ENCODE data around the gene ACSM6. TPM values are rescaled to one million over a fixed set of nuclear protein-coding genes. Genes with fewer than 3 reads are reported as not detected.
"Not testable (repeated sequence)": the region's sequence is repeated elsewhere in the genome, so short reads cannot be mapped to it uniquely, and the experiment has no call there.

Gene ACSM6
- total and polyA plus RNA-seq, 8 donors = 0.36 to 0.73 (median 0.42) TPM; not detected in 2

DNA sequence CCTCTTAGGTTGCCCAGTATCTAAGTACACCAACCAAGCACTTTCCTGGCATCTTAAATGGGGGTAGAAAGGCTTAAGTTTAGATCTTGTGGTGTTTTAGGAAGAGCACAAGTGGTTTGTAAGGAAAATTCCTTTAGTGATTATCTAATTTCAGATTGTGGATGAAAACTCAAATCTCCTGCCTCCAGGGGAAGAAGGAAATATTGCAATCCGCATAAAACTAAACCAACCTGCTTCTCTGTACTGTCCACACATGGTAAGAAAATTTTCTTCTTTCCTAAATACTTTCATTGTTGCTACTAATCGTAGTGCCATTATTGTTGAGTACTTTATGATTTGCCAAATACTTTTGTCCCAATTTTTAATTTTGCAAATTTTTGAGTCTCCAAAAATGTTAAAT is 31.1 kb downstream of the ACSM6 start:
- DNase-seq (no peak), ATAC-seq (no peak)
- H3K4me3 ChIP-seq = no peak overlapping the region
- intact Hi-C loops (cut with DNase I) = no loop called here
- H3K36me3 ChIP-seq = no peaks in the 10 kb centered on the region
- no peaks in the 10 kb centered on the region for H3K4me1 ChIP-seq
- TF ChIP-seq, protein P1, sequence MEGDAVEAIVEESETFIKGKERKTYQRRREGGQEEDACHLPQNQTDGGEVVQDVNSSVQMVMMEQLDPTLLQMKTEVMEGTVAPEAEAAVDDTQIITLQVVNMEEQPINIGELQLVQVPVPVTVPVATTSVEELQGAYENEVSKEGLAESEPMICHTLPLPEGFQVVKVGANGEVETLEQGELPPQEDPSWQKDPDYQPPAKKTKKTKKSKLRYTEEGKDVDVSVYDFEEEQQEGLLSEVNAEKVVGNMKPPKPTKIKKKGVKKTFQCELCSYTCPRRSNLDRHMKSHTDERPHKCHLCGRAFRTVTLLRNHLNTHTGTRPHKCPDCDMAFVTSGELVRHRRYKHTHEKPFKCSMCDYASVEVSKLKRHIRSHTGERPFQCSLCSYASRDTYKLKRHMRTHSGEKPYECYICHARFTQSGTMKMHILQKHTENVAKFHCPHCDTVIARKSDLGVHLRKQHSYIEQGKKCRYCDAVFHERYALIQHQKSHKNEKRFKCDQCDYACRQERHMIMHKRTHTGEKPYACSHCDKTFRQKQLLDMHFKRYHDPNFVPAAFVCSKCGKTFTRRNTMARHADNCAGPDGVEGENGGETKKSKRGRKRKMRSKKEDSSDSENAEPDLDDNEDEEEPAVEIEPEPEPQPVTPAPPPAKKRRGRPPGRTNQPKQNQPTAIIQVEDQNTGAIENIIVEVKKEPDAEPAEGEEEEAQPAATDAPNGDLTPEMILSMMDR (IDR thresholded peaks at IDR 0.05) = no peak
- no peaks in the 10 kb centered on the region for H3K9me3 ChIP-seq
- no peak overlapping the region for H3K27ac ChIP-seq
- no peaks in the 10 kb centered on the region for H3K27me3 ChIP-seq

DNA sequence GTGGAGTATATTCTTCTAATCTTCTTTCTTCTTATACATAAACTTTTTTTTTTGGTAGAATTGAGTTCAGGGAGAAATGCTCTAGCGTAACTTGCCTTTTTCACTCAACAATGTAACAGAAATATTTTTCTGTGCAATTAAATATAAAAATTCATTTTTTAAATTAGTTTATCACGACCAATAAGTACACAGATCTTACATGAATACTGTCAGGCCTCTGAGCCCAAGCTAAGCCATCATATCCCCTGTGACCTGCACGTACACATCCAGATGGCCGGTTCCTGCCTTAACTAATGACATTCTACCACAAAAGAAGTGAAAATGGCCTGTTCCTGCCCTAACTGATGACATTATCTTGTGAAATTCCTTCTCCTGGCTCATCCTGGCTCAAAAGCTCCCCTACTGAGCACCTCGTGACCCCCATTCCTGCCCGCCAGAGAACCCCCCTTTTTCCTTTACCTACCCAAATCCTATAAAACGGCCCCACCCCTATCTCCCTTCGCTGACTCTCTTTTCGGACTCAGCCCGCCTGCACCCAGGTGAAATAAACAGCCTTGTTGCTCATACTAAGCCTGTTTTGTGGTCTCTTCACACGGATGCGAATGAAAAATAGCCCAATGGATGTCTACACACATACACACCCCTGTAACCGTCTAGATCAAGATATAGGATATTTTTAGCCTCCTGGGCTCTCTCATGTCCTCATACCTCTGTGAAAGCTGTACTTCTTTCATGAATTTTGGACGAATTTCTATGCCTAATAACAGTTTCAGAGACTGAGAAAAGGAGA is 35.1 kb downstream of the ACSM6 start:
- ATAC-seq; H3K27me3 ChIP-seq; intact Hi-C loops (cut with DNase I): not testable (repeated sequence)

DNA sequence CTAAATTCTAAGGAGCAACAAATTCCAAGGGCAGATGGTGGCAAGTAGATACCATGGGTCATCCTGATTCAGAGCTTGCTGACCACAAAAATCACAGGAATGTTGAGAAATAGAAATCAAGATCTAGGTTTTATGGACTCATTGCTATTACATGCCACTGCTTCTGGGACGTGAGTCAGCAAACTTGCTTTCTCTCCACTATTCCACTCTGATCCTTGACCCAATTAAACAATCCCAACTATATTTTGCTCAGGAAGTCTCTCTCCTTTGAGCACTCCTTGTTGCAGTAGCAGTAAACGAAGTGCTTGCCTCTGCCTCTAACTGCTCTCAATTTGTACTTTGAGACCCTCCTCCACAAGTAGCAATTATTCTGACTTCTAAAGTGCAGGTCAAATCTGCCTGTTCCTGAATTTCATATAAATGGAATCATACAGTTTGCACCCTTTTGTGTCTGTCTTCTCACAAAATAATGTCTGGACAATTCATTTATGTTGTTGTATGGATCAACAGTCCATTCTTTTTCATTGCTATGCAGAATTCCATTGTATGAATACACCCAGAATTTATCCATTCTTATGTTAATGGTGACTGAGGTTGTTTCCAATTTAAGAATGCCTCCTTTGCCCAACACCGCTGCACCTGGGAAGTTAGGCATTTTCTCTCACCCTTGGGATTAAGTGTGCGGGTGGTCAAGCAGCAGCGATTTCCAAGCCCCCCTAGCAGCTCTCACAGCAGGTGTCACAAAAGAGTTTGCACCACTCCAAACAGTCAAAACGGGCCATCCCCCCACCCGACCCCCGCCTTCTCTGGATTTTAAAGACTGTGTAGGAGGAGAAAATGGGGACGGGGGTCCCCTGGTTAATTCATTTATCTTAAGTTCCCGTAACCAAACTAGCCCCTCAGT is 35.9 kb downstream of the ACSM6 start:
- TF ChIP-seq, protein P1 (IDR thresholded peaks at IDR 0.05) = no peak
- intact Hi-C loops (cut with DNase I) = no loop called here
- H3K4me3 ChIP-seq = peak overlapping the region; percentile 32 to 40
- ATAC-seq (peak; percentile 87), DNase-seq (no peak)
- no peaks in the 10 kb centered on the region for H3K9me3 ChIP-seq
- peak overlapping the region; percentile 2 to 31 for H3K27ac ChIP-seq
- no peaks in the 10 kb centered on the region for H3K27me3 ChIP-seq
- peaks cover 0 to 23% of the 10 kb centered on the region in 2 donors for H3K36me3 ChIP-seq
- no peaks in the 10 kb centered on the region for H3K4me1 ChIP-seq

More for the DNA sequence above, 35.1 kb downstream of the ACSM6 start:
- not testable (repeated sequence) for H3K9me3 ChIP-seq, H3K4me3 ChIP-seq, DNase-seq, H3K4me1 ChIP-seq
- Histone ChIP-seq H3K36me3 (peaks cover 0 to 15% of the 10 kb centered on the region in 2 donors), H3K27ac (peak overlapping the region; percentile 2 to 31)

DNA sequence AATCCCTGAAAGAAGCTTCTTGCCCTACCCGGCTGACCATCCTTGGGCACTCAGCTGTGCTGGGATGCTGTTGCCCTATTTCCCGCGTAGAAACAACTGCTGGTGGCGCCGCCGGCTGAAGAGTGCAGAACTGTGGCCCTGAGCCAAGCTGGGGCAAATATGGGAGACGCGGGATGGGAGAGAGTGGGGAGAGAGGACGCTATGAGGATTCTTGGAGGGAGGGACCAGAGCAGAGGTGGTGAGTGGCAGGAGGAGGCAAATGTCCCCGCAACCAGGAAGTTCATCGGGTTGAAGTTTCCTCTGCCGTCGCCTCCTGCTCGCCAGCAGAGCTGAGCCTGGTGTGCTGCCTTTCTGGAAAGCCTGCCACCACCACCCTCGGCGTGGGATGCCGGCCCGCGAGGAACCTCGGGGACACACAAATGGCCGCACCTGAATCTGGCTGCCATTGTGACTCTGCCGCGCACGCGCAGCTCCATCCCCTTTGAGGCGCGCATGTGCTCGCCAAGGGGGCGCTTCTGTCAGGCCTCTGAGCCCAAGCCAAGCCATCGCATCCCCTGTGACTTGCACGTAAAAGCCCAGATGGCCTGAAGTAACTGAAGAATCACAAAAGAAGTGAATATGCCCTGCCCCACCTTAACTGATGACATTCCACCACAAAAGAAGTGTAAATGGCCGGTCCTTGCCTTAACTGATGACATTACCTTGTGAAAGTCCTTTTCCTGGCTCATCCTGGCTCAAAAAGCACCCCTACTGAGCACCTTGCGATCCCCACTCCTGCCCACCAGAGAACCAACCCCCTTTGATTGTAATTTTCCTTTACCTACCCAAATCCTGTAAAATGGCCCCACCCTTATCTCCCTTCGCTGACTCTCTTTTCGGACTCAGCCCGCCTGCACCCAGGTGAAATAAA is 36.9 kb downstream of the ACSM6 start:
- H3K27ac ChIP-seq; H3K4me1 ChIP-seq; H3K27me3 ChIP-seq; intact Hi-C loops (cut with DNase I); H3K9me3 ChIP-seq: not testable (repeated sequence)
- ATAC-seq = peak; percentile 69
- peak in 3 of 4 donors; percentile 47 to 84 (median 74) for DNase-seq
- peak overlapping the region; percentile 32 to 40 for H3K4me3 ChIP-seq
- peaks cover 0 to 30% of the 10 kb centered on the region in 2 donors for H3K36me3 ChIP-seq

DNA sequence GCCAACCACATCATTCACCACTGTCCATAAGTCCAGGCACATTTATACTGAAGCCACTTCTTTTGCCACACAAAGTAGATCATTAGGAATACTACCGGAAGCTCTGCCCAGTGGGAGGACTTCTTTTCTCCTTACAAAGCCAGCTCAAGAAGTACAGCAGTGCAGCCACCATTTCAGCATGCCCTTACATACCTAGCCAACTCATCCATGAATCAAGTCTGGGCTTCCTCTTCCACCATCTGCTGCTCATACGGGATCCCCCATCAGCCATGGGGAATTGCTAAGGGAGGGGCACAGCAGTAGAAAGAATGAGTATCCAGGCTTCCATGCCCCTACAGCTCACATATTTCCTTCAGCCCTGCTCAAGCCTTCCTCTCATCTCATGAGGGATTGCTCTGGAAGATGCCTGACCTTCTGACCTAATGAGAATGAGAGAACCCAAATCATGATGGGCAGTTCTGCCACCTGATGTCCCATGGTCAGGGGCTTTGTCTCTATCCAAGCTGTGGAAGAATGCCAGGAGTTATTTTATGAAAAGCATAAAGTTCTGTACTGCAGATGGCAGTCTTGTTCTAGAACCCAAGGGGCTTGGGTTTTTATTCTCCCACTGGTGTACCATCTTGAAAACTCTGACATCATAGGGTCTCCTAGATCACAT is 39.5 kb downstream of the ACSM6 start:
- TF ChIP-seq, protein P1 (IDR thresholded peaks at IDR 0.05) = no peak
- intact Hi-C loops (cut with DNase I) = no loop called here
- no peak overlapping the region for H3K27ac ChIP-seq
- H3K36me3 ChIP-seq = peaks cover 0 to 56% of the 10 kb centered on the region in 2 donors
- ATAC-seq = no peak
- H3K4me1 ChIP-seq = peaks cover 0 to 13% of the 10 kb centered on the region in 2 donors
- H3K4me3 ChIP-seq = no peak overlapping the region
- no peaks in the 10 kb centered on the region for H3K27me3 ChIP-seq
- DNase-seq = no peak
- no peaks in the 10 kb centered on the region for H3K9me3 ChIP-seq

All from left lung (tissue), 10 donors.